ENCODE data around the gene C1orf167.

C1orf167 gene

GRCh38 chr1:11787804-11788436 lies 25.9 kb downstream of the C1orf167 start:
- no peak overlapping the region for H3K27ac ChIP-seq
- no peak for TF ChIP-seq CTCF (conservative IDR thresholded peaks at IDR 0.05)

- TF ChIP-seq CTCF (conservative IDR thresholded peaks at IDR 0.05) = no peak
These were observed 26.6 kb downstream of the C1orf167 start for GRCh38 chr1:11788549-11789053.

GRCh38 chr1:11789126-11790067 lies 27.4 kb downstream of the C1orf167 start:
- no peak overlapping the region for H3K27ac ChIP-seq
- no peak for TF ChIP-seq CTCF (conservative IDR thresholded peaks at IDR 0.05)

More at GRCh38 chr1:11788549-11789053, 26.6 kb downstream of the C1orf167 start:
- no peak overlapping the region for H3K27ac ChIP-seq

GRCh38 chr1:11790101-11790879 lies 28.3 kb downstream of the C1orf167 start:
- TF ChIP-seq CTCF (conservative IDR thresholded peaks at IDR 0.05) = no peak
- no peak overlapping the region for H3K27ac ChIP-seq

GRCh38 chr1:11790880-11791715 lies 29.1 kb downstream of the C1orf167 start:
- TF ChIP-seq CTCF (conservative IDR thresholded peaks at IDR 0.05) = no peak
- H3K27ac ChIP-seq = no peak overlapping the region

GRCh38 chr1:11792106-11792505 lies 30.1 kb downstream of the C1orf167 start:
- no peak overlapping the region for H3K27ac ChIP-seq
- TF ChIP-seq CTCF (conservative IDR thresholded peaks at IDR 0.05) = no peak
